Neuron (in vitro differentiated cells): ENCODE results near the gene KRTAP5-3.

ENCODE experiments used
- H2AFZ ChIP-seq: one replicate; pipeline ENCODE4 v1.6.1; 2013; ENCODE audit warnings: low read depth, mild to moderate bottlenecking, inconsistent platforms, low read length, moderate library complexity
- H3K27me3 ChIP-seq: one replicate; pipeline ENCODE4 v1.6.1; 2013; ENCODE audit warnings: low read length; ENCODE audit not compliant: insufficient read depth
- H3K36me3 ChIP-seq: one replicate; pipeline ENCODE4 v1.6.1; 2013; ENCODE audit warnings: low read length; ENCODE audit not compliant: insufficient read depth
- H3K4me1 ChIP-seq: one replicate; pipeline ENCODE4 v1.6.1; 2013; ENCODE audit warnings: low read length; ENCODE audit not compliant: insufficient read depth
- H3K4me3 ChIP-seq: 2 replicates; pipeline ENCODE4 v1.5.1; 2013; ENCODE audit warnings: mild to moderate bottlenecking, low read length, moderate library complexity
- H3K9me3 ChIP-seq: one replicate; pipeline ENCODE4 v1.6.1; 2013; ENCODE audit warnings: low read length

The KRTAP5-3 gene

DNA sequence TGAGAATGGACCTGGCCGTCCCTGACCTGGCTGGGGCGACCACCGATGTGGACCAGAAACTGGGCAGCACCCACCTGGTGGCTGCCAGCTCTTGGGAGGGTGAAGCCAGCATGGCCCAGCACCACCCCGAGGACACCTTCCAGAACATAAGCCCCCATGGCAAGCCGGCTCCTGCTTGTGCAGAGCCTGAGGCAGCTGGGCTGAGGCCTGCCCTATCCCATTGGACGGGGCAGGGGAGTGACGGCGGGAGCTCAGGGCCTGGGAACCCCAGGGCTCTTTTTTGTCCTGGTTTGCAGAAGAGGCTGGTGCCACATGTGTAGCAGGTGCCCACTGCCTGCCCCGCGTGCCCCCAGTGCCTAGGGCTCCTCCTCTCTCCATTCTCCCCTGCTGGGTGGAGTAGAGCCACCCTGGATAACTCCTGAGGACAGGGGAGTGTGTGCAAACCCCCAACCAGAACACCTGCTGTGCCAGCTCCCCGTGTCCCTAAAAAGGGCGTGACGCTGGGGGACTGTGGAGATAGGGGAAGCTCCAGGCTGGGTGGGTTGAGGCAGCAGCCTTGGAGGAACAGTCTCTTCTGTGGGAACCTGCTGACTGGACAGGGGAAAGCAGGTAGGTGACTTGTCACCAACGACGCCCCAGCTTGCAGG is 48.1 kb downstream of the KRTAP5-3 start:
- H3K4me1 ChIP-seq = peaks cover 12% of the 10 kb centered on the region
- H2AFZ ChIP-seq = no peak overlapping the region
- peaks cover 49% of the 10 kb centered on the region for H3K27me3 ChIP-seq
- H3K4me3 ChIP-seq = no peak overlapping the region
- no peaks in the 10 kb centered on the region for H3K36me3 ChIP-seq
- no peaks in the 10 kb centered on the region for H3K9me3 ChIP-seq

DNA sequence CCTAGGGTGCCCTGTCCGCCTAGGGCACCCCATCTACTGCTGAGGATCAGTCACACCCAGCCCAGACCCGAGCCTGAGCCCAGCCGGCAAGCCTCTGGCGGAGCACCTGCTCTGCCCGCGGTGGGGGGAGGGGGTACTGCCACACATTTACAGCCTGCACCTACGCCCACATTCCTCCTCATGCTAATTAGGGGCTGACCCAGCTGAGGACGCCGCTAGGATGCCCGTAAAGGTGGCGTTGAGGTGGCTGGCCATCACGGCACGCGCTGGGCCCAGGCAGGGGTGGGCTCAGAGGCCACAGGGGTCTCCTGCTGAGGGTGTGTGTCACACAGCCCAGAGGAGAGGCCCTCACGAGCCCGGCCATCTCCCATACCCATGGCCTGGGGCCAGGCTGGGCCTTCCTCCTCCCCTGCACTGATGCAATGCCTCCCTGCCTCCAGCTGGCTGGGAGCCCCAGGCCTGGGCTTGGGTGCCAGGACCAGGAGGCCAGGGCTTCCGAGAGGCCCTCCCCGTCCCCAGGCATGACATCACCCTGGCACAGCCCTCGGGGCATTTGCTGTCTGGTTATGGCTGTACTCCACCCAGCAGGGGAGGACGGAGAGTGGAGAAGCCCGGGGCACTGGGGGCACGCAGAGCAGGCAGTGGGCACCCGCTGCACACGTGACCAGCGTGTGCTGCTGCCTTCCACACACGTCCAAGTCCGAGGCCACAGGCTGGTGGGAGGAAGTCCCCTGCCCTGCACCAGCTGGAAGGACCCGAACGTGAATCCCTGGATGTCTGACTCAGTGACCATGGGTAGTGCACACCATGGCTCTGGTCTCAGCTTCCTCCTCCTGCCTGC is 48.9 kb downstream of the KRTAP5-3 start:
- Histone ChIP-seq H3K27me3 (peaks cover 52% of the 10 kb centered on the region), H3K36me3 (no peaks in the 10 kb centered on the region), H3K4me3 (no peak overlapping the region), H3K9me3 (no peaks in the 10 kb centered on the region), H2AFZ (no peak overlapping the region), H3K4me1 (peaks cover 12% of the 10 kb centered on the region)

DNA sequence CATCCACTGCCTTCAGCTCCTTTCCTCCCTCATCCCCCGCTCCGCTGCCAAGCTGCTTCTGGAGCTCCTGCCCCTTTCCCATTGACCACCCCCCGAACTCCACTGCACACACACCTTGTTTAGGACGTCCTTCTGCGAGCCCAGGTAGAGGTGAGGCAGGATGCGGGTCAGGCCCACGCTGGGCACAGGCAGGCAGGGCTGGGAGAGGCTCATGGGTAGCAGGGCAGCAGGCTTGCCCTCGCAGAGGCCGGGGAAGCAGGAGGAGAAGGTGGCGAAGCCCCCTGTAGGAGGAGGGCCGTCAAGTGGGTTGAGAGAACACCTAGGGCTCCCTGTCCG is 49.5 kb downstream of the KRTAP5-3 start:
- Histone ChIP-seq H2AFZ (no peak overlapping the region), H3K4me1 (peaks cover 6% of the 10 kb centered on the region), H3K9me3 (no peaks in the 10 kb centered on the region), H3K36me3 (no peaks in the 10 kb centered on the region), H3K27me3 (peaks cover 49% of the 10 kb centered on the region), H3K4me3 (no peak overlapping the region)

DNA sequence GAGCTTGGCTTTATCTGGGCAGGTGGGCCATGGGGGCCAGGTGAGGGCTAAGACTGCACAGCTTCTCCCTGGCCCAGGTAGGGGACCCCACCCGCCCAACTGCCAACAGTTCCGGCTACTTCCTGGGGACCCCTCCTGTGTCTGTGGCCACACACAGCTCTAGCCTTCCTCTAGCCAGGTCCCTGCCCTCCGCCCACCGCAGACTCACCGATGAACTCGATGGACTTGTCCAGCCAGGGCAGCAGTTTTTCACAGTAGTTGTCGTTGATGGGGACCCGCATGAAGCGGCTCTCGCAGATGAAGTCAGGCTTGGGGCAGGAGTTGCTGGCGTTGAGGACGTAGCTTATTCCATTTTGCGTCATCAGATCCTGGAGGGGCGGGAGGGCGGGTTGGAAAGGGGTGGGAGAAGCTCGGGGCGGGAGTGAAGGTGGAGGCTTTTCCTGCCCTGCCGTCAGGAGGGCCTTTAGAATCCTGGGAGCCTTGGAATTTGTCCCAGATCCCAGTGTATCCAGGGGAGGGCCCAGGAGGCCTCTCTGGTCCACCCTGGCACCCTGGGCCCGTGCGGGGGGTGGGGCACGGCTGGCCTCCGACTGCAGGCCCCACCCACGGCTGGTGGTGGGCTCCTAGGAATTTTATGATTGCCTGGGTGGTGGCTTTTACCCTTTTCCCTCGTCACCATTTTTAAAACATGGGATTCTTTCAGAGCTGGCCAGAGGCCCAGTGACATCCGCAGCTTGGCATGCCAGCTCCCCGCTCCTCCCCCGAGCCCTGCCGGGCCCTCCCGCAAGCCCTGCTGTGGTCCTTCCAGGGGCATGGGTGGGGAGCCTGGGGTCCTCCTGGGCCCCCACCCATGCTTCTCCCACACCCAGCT is 50.1 kb downstream of the KRTAP5-3 start:
- H3K36me3 ChIP-seq = no peaks in the 10 kb centered on the region
- H2AFZ ChIP-seq = no peak overlapping the region
- peaks cover 2% of the 10 kb centered on the region for H3K4me1 ChIP-seq
- H3K9me3 ChIP-seq = no peaks in the 10 kb centered on the region
- peaks cover 52% of the 10 kb centered on the region for H3K27me3 ChIP-seq
- H3K4me3 ChIP-seq = no peak overlapping the region
